ENCODE results near the gene NXPE2.
"Not testable (repeated sequence)": the region's sequence is repeated elsewhere in the genome, so short reads cannot be mapped to it uniquely, and the experiment has no call there.

The NXPE2 gene

GRCh38 chr11:114678125-114679036 lies at the start of gene NXPE2:
NXPE2 (plus strand) TSS chr11:114678527; CDS start chr11:114678576, 49 bp downstream.
- DNase-seq = no peak

- DNase-seq = peak; percentile 5
Observed at GRCh38 chr11:114631445-114631965, 46.8 kb upstream of the NXPE2 start.

- not testable (repeated sequence) for DNase-seq
Observed at GRCh38 chr11:114639440-114639839, 38.9 kb upstream of the NXPE2 start.

- DNase-seq = no peak
Observed at GRCh38 chr11:114650661-114651060, 27.7 kb upstream of the NXPE2 start.

GRCh38 chr11:114651145-114651718 lies 27.1 kb upstream of the NXPE2 start:
- no peak for DNase-seq

- DNase-seq = no peak
Observed at GRCh38 chr11:114653148-114653547, 25.2 kb upstream of the NXPE2 start.

GRCh38 chr11:114664641-114665040 lies 13.7 kb upstream of the NXPE2 start:
- DNase-seq = no peak

GRCh38 chr11:114666760-114667159 lies 11.6 kb upstream of the NXPE2 start:
- DNase-seq = no peak

GRCh38 chr11:114668109-114668508 lies 10.2 kb upstream of the NXPE2 start:
- no peak for DNase-seq

- no peak for DNase-seq
Observed at GRCh38 chr11:114673661-114674060, 4.7 kb upstream of the NXPE2 start.

- no peak for DNase-seq
Observed at GRCh38 chr11:114679505-114679904, 1.2 kb downstream of the NXPE2 start.

GRCh38 chr11:114683007-114683406 lies 4.7 kb downstream of the NXPE2 start:
- DNase-seq = no peak

GRCh38 chr11:114684636-114685035 lies 6.3 kb downstream of the NXPE2 start:
- DNase-seq = no peak

GRCh38 chr11:114685097-114685496 lies 6.8 kb downstream of the NXPE2 start:
- no peak for DNase-seq

GRCh38 chr11:114705280-114706024 lies 27.1 kb downstream of the NXPE2 start:
- DNase-seq = no peak

GRCh38 chr11:114709960-114710359 lies 31.6 kb downstream of the NXPE2 start:
- DNase-seq = no peak

GRCh38 chr11:114713756-114714155 lies 35.4 kb downstream of the NXPE2 start:
- no peak for DNase-seq

GRCh38 chr11:114719562-114719961 lies 41.2 kb downstream of the NXPE2 start:
- no peak for DNase-seq

- no peak for DNase-seq
Observed at GRCh38 chr11:114724916-114725524, 46.7 kb downstream of the NXPE2 start.

- DNase-seq = no peak
Observed at GRCh38 chr11:114725623-114726022, 47.3 kb downstream of the NXPE2 start.

GRCh38 chr11:114736806-114737205 lies 58.5 kb downstream of the NXPE2 start:
- no peak for DNase-seq

- peak; percentile 65 for DNase-seq
Observed at GRCh38 chr11:114738954-114739353, 60.6 kb downstream of the NXPE2 start.

GRCh38 chr11:114745150-114745671 lies 66.9 kb downstream of the NXPE2 start:
- no peak for DNase-seq

Data from hematopoietic multipotent progenitor cell treated with erythropoietin and hydrocortisone succinate and interleukin-3 and kit ligand, for 6 days (in vitro differentiated cells).